HFFc6 (cell line): Measurements from ENCODE around the gene CEP68. TPM values are rescaled to one million over a fixed set of nuclear protein-coding genes. Genes with fewer than 3 reads are reported as not detected.

Experiments
- DNase-seq: peaks from one replicate; pipeline ENCODE4 v3.0.0-alpha.2; 2018
- H3K27ac Mint-ChIP-seq: 2 replicates; pipeline ENCODE4 v1.8.0; 2020; ENCODE audit warnings: mild to moderate bottlenecking, mixed read lengths
- H3K27me3 Mint-ChIP-seq: 2 replicates; pipeline ENCODE4 v1.8.0; 2021; ENCODE audit warnings: mild to moderate bottlenecking, moderate library complexity, mixed read lengths; ENCODE audit not compliant: insufficient read depth
- H3K36me3 Mint-ChIP-seq: 2 replicates; pipeline ENCODE4 v1.8.0; 2021; ENCODE audit warnings: low read depth, mixed read lengths
- H3K4me1 Mint-ChIP-seq: 2 replicates; pipeline ENCODE4 v1.8.0; 2020; ENCODE audit warnings: low read depth, mixed read lengths
- H3K4me3 Mint-ChIP-seq: 2 replicates; pipeline ENCODE4 v1.8.0; 2020; ENCODE audit warnings: mild to moderate bottlenecking, moderate library complexity, mixed read lengths
- H3K9me3 Mint-ChIP-seq: 2 replicates; pipeline ENCODE4 v1.8.0; 2020; ENCODE audit warnings: mild to moderate bottlenecking, mixed read lengths
- total RNA-seq, 6 experiments: library from RNA; stranded (reverse); fragmentation: NEBNext Ultra II Directional; extraction: Animal tissue kit (Norgen Biotek cat#: 25700); gene quantifications; 2 replicates in 1 of 6; 3 replicates in 5 of 6; pipeline ENCODE4 v1.2.3, GENCODE V29; 2021
- TF ChIP-seq, protein P1 (sequence below): fragments of 200-600 bp; sonication (generic); IDR thresholded peaks from 2 replicates; pipeline ENCODE4 v1.5.0; 2021; ENCODE audit warnings: antibody characterized with exemption, mild to moderate bottlenecking

Gene CEP68
- total RNA-seq, 6 experiments from 2014 or later, result 5.7 to 9.7 (median 7.1) TPM

DNA sequence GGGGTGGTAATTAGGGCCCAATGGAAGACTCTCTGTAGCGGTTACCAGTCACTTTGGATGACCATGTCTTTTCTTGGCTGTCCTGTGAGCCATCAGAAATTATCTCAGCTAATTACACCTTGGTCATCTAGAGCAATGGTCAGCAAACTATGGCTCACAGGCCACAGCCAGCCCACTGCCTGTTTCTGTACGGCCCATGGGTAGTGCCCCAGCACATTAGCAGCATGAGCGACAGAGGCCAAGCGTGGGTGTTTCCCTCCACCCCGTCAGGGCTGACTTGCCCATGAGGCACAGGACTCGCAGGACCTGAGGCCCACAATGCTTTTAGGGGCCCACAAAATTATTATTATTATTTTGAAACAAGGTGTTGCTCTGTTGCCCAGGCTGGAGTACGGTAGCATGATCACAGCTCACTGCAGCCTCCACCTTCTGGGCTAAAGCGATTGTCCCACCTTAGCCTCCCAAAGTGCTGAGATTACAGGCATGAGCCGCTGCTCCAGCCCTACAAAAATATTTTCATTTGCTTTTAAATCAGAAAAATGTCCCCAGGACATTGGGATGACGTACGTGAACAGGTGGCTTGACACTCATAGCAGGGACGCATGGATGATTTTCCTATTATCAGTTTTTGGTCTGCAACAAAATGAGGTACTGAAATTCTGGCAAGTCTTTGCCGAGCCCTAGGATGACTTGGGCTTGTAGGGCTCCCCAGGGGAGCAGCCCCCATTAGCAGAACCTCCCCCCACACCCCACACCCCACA, 29.3 kb upstream of the CEP68 start:
- DNase-seq, result no peak
- H3K27me3 Mint-ChIP-seq, result no peaks in the 10 kb centered on the region; the same call in 1 of the 2 replicates
- no peak overlapping the region for H3K4me3 Mint-ChIP-seq
- H3K4me1 Mint-ChIP-seq, result peaks cover 21% of the 10 kb centered on the region
- TF ChIP-seq, protein P1, sequence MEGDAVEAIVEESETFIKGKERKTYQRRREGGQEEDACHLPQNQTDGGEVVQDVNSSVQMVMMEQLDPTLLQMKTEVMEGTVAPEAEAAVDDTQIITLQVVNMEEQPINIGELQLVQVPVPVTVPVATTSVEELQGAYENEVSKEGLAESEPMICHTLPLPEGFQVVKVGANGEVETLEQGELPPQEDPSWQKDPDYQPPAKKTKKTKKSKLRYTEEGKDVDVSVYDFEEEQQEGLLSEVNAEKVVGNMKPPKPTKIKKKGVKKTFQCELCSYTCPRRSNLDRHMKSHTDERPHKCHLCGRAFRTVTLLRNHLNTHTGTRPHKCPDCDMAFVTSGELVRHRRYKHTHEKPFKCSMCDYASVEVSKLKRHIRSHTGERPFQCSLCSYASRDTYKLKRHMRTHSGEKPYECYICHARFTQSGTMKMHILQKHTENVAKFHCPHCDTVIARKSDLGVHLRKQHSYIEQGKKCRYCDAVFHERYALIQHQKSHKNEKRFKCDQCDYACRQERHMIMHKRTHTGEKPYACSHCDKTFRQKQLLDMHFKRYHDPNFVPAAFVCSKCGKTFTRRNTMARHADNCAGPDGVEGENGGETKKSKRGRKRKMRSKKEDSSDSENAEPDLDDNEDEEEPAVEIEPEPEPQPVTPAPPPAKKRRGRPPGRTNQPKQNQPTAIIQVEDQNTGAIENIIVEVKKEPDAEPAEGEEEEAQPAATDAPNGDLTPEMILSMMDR, result no peak
- no peaks in the 10 kb centered on the region for H3K36me3 Mint-ChIP-seq
- H3K27ac Mint-ChIP-seq, result no peak overlapping the region
- H3K9me3 Mint-ChIP-seq, result no peaks in the 10 kb centered on the region

DNA sequence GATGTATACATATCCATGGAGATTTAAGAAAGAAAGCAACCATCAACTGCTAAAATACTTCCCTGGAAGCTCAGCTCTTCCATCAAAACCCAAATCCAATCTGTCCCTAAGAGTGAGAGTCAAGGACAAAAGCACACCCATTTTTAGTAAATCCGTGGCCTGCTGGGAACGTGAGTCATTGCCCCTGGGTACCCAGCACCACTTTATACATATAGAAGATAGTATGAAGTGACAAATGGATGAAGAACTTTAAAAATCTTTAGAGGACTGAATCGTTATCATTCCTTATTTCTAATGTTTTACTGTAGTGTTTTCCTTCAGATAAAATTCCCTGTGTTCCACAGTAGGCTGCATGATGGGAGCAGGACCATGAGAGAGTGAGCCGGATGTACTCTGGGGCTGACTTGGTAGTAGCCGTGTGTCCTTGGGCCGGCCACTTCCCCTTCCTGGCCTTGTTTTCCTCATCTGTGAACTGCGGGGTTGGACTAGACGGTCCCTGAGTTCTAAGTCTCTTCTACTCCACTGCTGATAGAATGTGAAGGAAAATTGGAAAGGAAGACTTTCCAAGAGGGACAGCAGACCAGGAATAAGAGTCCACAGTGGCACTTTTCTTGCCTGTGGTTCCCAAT, 28.5 kb upstream of the CEP68 start:
- Mint-ChIP-seq H3K27me3 (peaks cover 2% of the 10 kb centered on the region; the same call in 1 of the 2 replicates), H3K4me3 (no peak overlapping the region), H3K9me3 (no peaks in the 10 kb centered on the region), H3K27ac (peak overlapping the region; percentile 1; the same call in 1 of the 2 replicates), H3K36me3 (no peaks in the 10 kb centered on the region), H3K4me1 (peaks cover 21% of the 10 kb centered on the region)
- TF ChIP-seq, protein P1, result no peak
- no peak for DNase-seq

DNA sequence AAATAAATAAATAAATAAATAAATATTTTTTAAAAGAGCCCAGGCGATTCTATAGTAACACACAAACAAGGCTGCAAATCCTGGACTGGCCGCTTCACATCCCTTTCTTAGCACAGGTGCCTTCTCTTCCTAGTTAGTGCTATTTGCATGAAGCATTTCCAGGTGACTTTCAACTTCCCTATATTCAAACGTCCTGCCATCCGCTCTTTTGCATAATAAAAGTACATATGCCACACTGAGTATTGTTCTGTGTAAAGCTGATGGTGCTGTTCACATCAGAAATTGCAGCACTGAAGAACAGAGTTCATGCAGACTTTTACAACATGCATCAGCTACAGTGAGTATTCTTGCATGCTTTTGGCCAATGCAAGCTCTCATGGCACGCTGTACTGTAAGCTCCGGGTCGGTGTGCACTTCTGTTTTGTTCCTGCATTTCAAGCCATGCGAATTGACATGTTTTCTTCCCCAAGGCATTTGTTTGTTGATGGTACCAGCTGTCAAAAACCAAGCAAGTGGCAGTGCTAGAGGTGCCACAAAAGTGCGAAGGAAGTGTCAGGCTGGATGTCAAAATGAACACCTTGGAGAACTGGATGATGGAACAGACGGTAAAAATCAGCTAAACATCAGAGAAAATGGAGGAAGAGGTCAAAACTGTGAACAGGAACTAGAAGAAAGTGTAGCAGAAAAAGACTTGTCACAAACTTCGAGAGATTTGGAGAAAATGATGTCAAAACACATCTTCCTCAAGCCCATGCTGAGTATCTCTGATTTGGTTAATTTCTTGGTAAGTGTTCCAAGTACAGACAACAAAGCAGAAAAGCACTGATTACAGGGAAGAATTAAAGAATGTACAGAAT, 25.5 kb upstream of the CEP68 start:
- H3K27me3 Mint-ChIP-seq, result peaks cover 2% of the 10 kb centered on the region; the same call in 1 of the 2 replicates
- no peak for DNase-seq
- H3K36me3 Mint-ChIP-seq, result no peaks in the 10 kb centered on the region
- H3K9me3 Mint-ChIP-seq, result no peaks in the 10 kb centered on the region
- H3K4me1 Mint-ChIP-seq, result peaks cover 9% of the 10 kb centered on the region
- H3K27ac Mint-ChIP-seq, result no peak overlapping the region
- no peak overlapping the region for H3K4me3 Mint-ChIP-seq
- TF ChIP-seq, protein P1, result no peak

DNA sequence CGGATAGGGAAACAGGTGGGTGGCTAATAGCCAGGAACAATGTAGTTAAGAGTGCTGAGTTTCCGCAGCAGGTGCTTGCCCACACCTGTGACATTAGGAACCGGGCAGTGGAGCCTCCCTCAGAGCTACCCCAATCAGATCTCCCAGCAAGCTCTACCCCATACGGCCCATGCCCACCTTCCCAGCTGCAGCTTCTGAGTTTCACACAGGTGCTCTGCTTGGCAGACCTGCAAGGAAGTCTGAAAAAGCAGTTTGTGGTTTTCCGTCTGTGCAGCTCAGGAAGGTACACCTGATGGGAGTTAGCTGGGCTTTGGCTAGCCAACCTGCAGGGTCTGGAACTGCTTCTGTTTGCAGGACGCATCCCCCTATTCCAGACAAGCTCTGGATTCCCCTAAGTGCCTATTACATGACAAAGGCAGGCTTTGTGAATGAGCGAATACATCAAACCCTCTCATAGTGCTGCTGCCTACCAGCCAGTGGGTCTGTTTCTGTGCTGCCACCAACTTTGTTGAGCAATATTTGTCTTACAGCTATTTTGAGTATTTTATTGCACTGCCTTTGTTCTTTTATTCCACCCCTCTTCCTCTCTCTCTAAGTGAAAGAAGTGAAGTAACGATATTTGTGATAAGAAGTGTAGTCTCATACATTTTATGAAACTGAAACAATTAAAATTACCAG, 24.7 kb upstream of the CEP68 start:
- Mint-ChIP-seq H3K27ac (no peak overlapping the region), H3K4me1 (peaks cover 9% of the 10 kb centered on the region), H3K9me3 (no peaks in the 10 kb centered on the region), H3K36me3 (no peaks in the 10 kb centered on the region), H3K27me3 (peaks cover 2% of the 10 kb centered on the region; the same call in 1 of the 2 replicates), H3K4me3 (no peak overlapping the region)
- no peak for DNase-seq
- TF ChIP-seq, protein P1, result no peak
